ENCODE data around the gene HLA-DQB2.
"Not testable (repeated sequence)": the region's sequence is repeated elsewhere in the genome, so short reads cannot be mapped to it uniquely, and the experiment has no call there.

HLA-DQB2 gene

DNA sequence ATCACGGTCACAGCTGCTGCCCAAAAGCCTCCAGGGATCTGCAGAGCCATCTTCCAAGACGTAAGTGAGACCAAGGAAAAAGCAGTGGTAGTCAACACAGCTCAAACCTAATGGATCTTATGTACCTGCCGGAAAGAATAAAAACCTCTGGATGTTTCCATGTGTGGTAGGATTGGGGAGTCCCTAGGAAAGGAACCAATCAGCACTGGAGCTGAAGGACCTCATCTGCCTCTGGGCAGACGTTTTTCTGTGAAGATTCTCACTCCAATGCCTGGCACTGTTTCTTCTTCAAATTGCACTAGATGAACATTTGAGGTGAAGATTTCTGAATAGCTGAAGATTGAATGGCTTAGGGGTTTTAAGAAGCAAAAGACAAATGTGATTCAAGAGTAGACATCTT, at the start of gene HLA-DQB2:
TSS of gene HLA-DQB2 (minus strand) at position 112 of the 400 bp plus-strand sequence. CDS start at position 50, 62 bp downstream.
- no peak for DNase-seq

DNA sequence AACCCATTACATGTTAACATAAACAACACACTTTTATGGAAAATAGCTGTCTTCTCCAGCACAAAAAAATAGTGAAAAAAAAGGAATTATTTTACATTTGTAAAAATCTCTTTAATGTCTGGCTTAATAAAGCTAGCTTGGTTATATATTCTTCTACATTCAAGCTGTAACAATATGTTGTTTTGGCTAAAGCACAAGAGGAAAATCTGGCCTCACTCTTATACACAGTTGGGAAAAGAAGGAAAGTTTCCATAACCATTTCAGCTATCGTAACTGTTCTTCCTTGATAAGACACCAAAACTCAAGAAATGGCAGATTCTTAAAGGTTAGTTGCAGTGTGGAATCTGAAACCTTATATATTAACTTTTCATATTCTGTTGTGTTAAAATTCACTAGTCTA, 45.8 kb upstream of the HLA-DQB2 start:
- no peak for DNase-seq

DNA sequence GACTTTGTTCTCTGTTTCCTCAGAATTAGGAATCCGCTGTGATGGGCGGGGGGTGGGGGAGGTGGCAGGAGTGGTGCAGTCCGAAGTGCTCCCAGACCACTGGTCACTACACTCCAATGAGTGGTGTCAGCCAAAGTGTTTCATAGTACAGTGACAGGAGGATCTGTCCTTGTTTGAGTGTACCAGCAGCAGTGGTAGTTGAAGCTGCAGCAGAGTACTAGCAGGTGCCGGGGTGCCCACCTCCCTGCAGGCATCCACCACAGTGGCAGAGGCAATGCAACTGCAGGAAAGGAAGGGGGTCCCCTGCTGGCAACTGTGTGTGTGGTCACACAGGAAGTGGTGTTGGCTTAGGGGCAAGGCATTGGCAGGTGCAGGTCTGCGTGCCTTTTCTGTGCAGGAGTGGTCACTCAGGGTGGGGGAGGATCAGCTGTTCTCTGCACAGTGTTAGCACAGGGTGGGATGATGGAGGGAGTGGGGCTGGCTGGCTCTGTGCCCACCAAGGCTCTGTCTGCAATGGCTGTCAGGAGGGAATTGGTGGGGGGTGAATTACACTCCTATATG, 43.8 kb upstream of the HLA-DQB2 start:
- no peak for DNase-seq

DNA sequence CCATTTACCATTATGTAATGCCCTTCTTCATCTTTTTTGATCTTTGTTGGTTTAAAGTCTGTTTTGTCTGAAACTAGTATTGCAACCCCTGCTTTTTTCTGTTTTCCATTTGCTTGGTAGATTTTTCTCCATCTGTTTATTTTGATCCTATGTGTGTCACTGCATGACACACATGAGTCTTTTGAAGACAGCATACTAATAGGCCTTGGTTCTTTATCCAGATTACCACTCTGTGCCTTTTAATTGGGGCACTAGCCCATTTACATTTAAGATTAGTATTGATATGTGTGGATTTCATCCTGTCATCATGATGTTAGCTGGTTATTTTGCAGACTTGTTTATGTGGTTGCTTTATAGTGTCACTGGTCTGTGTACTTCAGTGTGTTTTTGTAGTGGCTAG, 42.1 kb upstream of the HLA-DQB2 start:
- DNase-seq = not testable (repeated sequence)

DNA sequence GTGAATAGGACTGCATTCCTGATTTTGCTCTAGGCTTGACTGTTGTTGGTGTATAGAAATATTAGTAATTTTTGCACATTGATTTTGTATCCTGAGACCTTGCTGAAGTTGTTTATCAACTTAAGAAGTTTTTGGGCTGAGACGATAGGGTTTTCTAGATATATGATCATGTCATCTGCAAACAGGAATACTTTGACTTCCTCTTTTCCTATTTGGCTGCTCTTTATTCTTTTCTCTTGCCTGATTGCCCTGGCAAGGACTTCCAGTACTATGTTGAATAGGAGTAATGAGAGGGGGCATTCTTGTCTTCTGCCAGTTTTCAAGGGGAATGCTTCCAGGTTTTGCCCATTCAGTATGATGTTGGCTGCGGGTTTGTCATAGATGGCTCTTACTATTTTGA, 40.1 kb upstream of the HLA-DQB2 start:
- DNase-seq = no peak

DNA sequence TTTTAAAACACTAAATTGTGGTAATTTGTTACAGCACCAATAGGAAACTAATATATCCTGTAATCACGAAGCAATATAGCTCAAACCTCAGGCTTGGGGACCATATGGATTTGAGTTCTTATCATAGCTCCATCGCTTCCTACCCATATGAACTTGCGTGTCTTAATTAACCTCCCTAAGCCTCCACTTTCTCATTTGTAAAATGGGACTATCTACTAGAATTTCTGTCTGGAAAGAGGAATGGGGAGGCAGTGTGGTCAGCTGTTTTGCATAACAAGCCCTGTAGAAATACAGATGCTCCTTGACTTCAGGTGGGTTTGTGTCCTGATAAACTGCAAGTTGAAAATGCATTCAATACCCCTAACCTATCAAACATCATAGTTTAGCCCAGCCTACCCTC, 36.4 kb upstream of the HLA-DQB2 start:
- DNase-seq = no peak

DNA sequence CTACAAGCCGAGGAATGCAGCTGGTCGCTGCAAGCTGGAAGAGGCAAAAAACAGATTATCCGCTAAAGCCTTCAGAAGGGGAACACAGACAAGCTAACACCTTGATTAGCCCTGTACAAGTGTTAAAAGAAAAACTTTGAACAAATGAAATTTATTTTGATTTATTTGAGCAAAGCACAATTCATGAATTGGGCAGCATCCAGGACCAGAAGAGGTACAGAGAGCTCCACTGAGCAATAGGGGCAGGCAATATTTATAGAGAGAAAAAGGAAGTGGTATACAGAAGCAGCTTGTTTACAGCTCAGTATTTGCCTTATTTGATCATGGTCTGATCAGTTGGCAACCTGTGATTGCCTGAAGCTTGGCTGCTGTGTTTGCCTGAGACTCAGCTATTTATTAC, 35.8 kb upstream of the HLA-DQB2 start:
- DNase-seq = no peak

DNA sequence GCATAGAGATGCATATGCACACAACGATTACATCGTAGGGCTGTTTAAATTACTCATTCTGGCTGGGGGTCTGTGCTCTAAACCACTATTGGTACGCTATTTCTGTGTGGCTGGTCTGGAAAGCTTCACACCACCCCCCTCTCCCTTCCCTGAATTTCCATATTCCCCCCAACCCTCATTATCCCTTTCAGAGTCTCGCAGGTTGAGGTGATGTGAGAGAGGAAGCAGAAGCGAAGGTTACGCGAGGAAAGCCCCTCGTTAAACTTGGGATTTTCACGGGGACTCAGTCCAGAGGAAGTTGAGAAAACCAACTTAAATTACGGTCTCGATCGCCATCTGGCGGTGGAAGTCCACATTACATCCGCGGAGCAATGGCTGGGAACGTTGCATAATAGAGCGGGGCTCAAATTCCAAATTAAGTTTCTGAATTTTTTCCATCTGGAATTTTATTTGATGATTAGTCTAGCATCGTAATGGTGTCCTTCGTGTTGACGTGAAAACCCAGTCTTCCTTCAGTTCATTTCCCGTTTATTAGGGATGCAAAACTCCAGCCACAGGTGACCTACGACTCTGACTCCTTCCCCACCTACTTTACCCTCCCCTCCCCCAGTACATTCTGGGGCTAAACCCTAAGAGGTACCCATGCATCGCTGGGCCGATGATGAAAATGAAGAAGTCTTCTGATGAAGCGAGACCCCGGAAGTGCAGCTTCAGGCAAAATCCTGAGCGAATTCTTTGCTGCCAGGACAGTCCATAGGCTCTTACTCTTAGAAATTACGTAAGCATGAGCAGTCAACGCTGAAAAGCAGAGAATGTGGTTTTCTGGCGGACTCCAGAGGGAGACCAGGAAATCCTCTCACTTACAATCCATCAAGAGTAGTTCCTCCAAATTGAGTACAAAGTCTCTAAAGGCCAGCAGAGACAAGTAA, 33.8 kb upstream of the HLA-DQB2 start:
- peak; percentile 49 to 65 for DNase-seq

DNA sequence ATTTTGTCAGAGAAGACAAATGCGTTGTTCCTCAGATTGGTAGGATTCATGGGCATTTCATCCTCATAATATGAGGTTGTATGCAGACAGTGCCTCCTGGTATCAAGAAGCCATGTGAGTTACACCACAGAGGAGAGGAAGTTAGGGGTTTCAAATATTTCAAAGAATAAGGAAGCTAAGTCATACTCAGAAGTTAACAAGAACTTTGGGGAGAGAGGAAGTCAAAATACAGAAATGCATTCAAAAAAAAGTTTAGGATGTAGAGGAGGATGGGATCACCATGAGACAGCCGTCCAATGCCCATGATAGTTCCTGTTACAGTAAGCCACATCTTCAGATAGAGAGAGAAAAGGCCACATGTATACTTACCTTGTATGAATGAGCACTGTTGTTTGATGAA, 31.2 kb upstream of the HLA-DQB2 start:
- no peak for DNase-seq

DNA sequence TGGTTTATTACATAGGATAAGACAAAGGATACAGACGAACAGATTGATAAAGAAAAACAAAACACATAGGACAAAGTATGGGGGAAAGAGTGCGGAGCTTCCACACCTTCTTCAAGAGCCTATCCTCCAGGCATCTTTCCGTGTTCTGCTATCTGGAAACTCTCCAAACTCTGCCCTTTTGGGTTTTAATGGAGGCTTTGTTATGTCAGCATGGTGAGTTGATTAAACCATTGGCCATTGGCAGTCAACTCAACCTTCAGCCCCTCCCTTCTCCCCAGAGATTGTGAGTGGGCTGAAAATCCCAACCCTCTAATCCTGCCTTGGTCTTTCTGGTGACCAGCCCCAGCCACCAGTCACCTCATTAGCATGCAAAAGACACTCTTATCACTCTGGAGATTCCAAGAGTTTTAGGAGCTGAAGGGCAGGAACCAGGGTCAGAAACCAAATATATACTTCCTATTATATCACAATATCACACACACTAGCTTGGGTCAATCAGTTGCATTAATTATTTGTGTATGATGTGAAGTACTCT, 29.6 kb upstream of the HLA-DQB2 start:
- no peak for DNase-seq

DNA sequence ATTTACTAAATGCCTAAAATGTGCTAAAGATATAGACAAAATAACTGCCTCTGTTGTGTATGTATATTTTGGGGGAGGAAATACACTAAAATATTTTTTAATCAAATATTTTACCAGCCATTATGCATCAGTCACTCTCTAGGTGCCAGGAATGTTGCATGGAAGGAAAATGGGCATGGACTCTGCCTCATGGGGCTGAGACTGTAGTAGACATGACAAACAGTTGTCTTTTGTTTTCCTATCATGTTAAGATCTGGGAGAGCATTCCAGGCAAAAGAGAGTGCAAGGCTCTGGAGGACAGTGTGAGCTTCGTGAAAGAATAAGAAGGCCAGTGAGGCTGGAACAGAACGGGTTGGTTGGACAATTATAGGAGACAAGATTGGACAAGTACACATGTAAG, 27.0 kb upstream of the HLA-DQB2 start:
- no peak for DNase-seq

DNA sequence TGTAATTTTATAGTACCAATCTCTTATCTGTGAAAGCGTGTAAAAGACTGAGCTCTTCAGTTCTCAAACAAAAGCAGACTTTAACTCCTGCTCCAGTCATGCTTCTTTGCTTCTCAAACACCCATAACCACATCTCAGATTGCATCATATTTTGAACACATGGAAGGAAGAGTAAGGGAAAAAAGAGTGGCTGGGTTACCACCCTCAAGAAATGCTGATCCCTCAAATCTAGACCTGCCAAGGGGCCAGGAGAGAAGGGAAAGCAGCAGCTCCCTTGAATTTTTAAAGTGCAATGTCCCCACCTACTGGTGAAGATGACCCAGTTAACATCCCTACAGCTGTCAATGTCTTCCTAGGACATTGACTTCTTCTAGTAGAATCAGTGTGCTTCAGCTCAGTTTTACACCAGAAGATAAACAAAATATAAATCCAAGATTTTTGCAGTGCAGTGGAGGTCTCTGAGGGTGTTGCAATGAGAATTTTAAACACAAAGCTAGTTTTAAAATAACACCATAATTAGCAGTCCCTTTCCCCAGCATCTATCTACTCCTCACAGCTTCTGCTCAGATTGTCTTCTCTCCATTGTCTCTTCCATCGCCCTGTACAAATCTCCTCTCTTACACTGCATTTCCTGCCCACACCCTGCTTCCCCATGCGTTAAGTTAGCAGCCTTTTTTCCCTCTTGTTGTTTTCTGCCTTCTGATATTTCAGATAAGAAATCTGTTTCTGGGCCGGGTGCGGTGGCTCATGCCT, 22.6 kb upstream of the HLA-DQB2 start:
- DNase-seq = peak; percentile 7 to 41

DNA sequence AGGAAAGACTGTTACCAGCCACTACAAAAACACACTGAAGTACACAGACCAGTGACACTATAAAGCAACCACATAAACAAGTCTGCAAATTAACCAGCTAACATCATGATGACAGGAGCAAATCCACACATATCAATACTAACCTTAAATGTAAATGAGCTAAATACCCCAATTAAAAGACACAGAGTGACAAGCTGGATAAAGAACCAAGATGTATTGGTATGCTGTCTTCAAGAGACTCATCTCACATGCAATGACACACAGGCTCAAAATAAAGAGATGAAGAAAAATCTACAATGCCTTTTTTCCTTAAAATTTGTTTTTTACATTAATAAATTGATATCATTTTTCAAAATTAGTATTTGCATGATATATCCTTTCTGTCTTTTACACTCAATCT, 19.6 kb upstream of the HLA-DQB2 start:
- DNase-seq = not testable (repeated sequence)

DNA sequence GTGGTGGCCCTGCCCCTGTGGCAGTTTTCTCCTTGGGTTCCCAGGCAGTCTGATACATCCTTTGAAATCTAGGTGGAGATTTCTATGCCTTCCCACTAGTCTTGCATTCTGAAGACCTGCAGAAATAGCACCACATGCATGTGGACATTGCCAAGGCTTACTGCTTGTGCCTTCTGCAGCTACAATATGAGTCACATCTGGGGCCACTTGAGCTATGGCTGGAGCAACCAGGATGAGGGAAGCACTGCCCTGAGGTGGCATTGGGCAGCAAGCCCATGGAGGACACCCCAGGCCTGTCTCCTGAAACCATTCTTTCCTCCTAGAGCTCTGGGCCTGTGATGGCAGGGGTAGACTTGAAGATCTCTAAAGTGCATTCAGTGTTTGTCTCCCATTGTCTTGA, 15.7 kb upstream of the HLA-DQB2 start:
- DNase-seq = no peak

DNA sequence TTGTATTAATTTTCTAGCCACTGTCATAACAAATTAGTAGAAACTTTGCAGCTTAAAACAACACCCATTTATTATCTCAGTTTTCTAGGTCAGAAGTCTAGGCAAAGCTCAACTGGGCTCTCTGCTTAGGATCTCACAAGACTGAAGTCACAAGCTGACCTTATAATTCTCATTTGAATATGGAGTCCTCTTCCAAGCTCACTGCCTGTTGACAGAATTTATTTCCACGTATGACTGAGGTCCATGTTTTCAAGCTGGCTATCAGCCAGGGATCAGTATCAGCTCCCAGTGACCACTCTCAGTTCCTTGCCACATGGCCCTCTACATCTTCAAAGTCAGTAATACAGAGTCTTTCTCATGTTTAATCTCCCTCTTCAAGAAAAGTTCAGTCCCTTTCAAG, 11.7 kb upstream of the HLA-DQB2 start:
- DNase-seq = no peak

DNA sequence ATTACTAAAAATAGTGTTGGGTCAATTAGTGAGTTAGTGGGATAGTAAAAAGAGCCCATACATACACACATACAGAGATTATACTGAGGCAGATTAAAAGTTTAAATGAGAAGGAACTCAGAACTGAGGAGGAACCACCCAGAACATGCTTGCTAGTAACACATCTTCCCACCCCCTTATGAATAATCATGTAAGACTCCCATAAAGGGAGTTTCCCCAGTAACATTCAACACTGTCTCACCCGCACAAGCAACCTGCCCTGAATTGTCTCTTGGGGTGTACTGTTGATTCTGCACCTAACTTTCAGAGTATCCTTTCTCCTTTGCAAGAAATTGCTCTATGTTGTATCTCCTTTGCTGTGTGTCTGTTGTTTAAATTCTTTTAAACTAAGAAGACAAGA, 11.1 kb upstream of the HLA-DQB2 start:
- no peak for DNase-seq

DNA sequence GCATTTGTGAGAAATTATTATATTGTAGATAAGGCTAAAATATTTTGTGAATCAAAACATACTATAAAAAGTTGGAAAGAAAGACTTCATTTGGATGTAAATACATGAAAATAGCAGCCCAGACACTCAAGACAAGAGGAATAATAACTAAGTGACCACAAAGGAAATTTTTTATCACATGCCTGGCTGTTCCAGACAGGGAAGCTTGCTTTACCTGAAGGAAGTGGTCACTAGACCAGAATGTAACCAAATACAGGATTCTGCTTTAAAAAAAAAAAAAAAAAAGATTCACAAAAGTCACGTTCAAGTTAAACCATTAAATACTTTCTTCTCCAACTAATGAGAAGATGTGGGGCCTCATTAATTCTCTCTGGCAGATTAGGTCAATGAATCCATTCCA, 9.3 kb upstream of the HLA-DQB2 start:
- no peak for DNase-seq

DNA sequence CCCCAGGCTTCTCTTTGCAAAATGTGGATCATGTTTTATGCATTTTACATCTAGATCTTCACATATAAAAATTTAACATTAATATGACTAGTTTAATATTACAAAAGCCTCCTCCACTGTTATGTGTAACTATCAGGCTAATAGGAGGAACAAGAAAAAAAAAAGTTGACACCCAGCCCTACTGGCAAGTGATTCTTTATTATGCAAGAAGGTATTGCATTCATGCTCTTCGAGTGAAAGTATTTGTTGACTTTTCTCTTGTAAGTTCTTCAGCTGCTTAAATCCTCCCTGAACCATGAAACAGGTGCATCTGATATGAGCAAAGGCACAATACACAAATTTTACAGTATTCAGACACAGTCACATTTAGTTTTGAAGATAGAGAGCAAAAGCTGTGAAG, 716 bp upstream of the HLA-DQB2 start:
- no peak for DNase-seq

DNA sequence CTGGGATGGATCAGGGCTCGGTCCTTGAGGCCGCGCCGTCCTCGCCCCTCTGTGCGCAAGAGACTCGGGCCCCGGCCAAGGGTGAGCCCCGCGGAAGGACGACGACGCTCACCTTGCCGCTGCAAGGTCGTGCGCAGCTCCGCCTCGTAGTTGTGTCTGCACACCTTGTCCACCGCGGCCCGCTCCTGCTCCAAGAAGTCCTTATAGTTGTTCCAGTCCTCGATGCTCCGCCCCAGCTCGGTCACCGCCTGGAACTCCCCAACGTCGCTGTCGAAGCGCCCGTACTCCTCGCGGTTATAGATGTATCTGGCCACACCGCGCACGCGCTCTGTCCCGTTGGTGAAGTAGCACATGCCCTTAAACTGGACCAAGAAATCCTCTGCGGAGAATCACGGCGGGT, 1.8 kb downstream of the HLA-DQB2 start:
- DNase-seq = no peak

DNA sequence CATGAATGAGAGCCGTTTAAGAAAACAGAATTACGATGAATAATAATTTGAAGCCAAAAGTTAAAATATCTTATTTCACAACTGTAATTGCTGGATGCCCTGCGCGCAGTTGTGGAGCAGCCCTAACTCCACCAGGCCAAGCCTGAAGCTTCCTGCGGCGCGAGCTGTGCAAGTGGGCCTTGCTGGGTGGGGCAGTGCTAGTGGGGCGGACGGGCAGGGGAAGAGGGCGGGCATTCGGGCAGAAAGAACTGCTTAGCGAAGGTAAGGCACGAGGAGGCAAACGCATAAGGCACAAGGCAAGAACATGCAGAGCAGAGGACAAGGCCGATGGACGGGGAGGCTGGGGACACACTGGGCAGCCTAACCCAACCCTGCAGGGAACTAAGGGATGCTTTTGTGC, 2.3 kb downstream of the HLA-DQB2 start:
- no peak for DNase-seq

DNA sequence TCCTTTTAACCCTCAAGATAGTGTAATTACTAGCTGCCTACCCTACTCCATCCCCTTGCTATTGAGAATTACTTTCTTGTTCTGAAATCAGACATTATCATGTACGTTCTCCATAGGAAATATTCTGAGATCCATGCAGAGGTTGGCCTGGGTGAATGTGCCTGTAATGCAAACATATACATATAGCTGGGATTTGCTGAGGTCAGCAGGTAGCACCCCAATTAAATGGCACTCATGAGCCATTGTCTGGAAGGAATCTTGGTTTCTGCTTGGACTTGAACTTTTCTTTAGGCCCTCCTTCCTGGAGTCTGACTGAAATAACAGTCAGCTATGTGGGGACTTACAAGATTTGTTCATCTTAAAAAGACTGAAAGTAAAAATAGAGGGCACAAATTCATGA, 3.7 kb downstream of the HLA-DQB2 start:
- no peak for DNase-seq

DNA sequence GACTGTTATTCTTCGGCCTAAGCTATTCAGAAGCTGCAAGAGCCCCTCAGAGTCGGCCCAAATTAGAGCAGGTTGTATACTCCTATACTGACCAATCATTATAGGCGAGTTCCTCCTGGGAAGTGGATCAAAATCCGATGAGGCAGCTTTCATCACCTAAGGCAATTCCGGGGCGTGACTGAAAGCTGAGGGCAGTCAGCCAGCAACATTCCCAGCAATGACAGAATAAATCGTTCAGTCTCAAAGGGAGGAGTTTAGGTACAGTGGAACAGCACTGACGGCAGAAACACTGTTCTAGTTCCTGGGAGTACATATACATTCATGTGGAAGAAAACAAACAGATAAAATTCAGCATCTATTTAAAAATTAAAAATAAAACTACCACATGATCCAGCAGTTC, 10.8 kb downstream of the HLA-DQB2 start:
- no peak for DNase-seq

DNA sequence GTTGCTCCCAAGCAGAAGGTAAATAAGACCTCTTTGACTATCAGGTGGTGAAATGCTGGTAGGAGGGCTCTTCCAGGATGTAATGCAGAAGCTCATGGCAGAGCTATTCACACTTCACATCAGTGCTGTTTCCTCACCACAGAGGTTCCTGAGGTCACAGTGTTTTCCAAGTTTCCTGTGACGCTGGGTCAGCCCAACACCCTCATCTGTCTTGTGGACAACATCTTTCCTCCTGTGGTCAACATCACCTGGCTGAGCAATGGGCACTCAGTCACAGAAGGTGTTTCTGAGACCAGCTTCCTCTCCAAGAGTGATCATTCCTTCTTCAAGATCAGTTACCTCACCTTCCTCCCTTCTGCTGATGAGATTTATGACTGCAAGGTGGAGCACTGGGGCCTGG, 17.7 kb downstream of the HLA-DQB2 start:
- not testable (repeated sequence) for DNase-seq

DNA sequence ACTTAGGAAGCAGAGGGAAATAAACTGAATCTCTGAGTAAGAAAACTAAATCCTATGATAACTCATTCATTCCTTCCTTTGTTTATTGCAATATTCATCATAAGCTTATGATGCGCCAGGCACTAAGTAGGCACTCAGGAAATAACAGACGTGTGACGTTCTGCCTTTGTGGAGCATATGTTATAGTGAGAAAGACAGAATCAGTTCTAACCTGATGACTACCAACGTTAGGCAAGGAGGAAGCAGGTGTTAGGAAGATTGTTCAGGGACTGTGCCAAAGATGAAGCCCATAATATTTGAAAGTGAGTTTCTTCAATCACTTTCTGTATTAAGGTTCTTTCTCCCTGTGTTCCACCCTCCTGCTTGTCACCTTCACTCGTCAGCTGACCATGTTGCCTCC, 18.6 kb downstream of the HLA-DQB2 start:
- DNase-seq = no peak
